Left renal pelvis (tissue), 4 donors: ENCODE results near the gene KIAA1549. TPM values are rescaled to one million over a fixed set of nuclear protein-coding genes. Genes with fewer than 3 reads are reported as not detected.
"Not testable (repeated sequence)": the region's sequence is repeated elsewhere in the genome, so short reads cannot be mapped to it uniquely, and the experiment has no call there.

Source experiments
- DNase-seq, 4 donors: peaks; one replicate each; pipeline ENCODE4 v3.0.0-alpha.2; 2013; ENCODE audit warnings: low read depth in 4 of 4, low spot score in 3 of 4
- polyA plus RNA-seq, 4 donors: library from polyadenylated mRNA; unstranded; fragments of 120-200 nt; gene quantifications; one replicate each; pipeline ENCODE4 v1.2.1, GENCODE V29; 2013; ENCODE audit not compliant: insufficient read length in 4 of 4

KIAA1549 gene
- polyA plus RNA-seq, 4 donors, result 12.4 to 14.4 (median 13.3) TPM

- no peak for DNase-seq
These were observed 36.0 kb downstream of the KIAA1549 start for GRCh38 chr7:138945154-138945553.

DNA sequence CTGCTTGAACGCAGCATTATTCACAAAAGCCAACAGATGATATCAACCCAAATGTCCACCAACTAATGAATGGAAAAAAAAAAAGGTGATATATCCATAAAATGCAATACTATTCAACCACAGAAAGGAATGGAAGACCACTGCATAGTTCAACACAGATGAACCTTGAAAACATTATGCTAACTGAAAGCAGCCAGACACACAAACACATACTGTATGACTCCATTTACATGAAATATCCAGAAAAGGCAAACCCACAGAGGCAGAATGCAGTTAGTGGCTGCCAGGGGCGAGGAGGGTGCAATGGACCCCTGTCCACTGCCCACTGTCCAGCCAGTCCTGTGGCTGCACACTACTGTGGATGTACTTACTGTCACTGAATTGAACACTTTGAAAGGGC is 36.6 kb downstream of the KIAA1549 start:
- DNase-seq, result no peak

GRCh38 chr7:138943061-138943460 is 38.1 kb downstream of the KIAA1549 start:
- DNase-seq, result no peak

DNA sequence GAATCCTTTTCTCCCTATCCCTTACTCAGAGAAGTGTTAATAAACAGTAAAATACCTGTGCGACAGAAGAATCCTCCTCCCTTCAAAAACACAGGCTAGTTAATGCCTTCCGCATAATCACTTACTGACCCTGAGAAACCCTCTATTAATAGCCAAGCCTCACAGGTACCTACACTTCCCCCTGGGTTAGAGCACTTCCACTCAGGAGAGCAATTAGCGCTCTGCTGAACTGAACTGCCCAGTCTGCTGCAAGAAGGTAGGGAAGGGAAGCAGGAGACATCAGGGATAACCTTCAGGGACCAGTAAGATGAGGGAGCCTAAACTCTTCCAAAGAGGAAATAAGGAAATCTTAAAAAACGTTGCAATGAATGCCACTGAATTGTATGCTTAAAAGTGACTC is 39.6 kb downstream of the KIAA1549 start:
- no peak for DNase-seq

- not testable (repeated sequence) for DNase-seq
These were observed 40.6 kb downstream of the KIAA1549 start for GRCh38 chr7:138940602-138941001.

DNA sequence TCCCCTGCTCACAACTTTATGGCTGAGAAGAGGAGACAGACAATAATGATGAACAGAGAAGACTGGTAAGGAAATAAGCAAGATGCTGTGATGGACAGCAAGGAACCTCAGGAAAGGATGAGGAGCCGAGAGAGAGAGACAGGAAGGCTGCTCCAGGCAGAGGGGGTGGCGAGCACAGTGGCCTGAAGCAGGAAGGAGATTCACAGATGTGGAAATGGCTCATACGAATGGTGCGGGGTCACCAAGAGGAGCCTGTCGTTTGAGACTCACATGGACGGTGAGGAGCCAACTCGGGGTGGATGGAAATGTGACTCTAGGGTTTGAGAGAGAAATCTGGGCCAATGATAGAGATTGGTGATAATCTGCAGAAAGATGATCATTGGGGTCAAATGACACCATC is 43.7 kb downstream of the KIAA1549 start:
- no peak for DNase-seq

- DNase-seq, result peak in 2 of 4 donors; percentile 18 to 28
These were observed 45.7 kb downstream of the KIAA1549 start for GRCh38 chr7:138935465-138936011.

DNA sequence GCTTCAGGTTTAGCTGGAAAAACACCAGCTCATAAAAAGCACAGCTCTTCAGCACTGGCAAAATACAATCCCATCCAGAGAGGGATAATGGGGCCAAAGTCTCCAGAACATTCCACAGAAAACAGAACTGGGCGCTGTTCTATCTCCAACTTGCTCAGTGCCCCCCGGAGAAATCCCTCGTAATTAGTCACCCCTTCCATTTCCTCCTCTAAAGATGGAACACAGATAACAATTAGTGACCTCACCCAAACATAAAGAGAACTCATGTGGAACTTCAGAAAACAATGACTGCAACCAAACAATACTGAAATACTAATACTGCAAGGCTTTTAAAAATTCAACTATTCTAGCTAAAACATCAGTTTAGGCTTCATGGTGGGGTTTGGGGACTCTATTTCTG is 46.3 kb downstream of the KIAA1549 start:
- no peak for DNase-seq

GRCh38 chr7:138934367-138934766 is 46.8 kb downstream of the KIAA1549 start:
- no peak for DNase-seq

GRCh38 chr7:138932870-138933269 is 48.3 kb downstream of the KIAA1549 start:
- no peak for DNase-seq

DNA sequence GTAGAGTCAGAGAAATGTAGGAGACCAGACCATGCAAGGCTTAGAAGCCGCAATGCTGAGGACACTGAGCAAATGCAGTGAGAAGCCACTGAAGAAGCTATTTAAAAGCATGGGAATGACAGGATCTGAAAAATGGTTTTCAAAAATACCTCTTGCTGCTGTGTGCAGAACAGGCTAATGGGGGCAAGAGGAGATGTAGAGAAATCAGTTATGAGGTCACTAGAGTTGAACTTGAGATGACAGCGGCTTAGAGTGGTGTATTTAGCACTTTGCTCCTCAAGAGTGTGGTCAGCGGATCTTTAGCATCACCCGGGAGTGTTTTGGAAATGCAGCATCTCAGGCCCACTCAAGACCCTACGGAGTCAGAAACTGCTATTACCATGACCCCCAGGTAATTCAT is 48.8 kb downstream of the KIAA1549 start:
- DNase-seq, result no peak

DNA sequence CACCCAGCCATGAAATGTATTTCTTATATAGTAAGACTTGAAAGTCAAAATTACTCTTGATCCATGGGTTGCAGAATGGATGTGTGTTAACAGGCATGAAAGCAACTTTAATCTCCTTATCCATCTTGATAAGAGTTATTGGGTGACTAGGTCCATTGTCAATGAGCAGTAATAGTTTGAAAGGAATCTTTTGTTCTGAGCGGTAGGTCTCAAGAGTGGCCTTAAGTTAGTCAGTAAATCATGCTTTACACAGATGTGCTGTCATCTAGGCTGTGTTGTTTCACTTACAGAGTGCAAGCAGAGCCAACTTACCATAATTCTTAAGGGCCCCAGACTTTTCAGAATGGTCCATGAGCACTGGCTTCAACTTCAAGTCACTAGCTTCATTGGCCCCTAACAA is 51.2 kb downstream of the KIAA1549 start:
- DNase-seq, result no peak

GRCh38 chr7:138926241-138926612 is 55.0 kb downstream of the KIAA1549 start:
- no peak for DNase-seq

GRCh38 chr7:138924501-138925225 is 56.5 kb downstream of the KIAA1549 start:
- DNase-seq, result no peak

DNA sequence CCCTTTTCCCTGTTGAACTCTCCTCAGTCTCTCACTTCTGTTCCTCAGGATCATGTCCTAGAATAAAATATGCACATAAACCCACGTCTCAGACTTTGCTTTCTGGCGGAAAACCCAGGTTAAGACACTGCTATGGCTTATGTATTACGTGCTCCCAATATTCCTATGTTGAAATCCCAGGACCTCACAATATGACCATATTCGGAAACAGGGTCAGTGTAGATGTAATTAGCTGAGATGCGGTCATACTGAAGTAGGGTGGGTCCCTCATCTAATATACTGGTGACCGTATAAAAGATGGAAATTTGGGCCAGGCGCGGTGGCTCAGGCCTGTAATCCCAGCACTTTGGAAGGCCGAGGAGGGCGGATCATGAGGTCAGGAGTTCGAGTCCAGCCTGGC is 59.9 kb downstream of the KIAA1549 start:
- DNase-seq, result no peak

GRCh38 chr7:138919911-138920310 is 61.3 kb downstream of the KIAA1549 start:
- DNase-seq, result no peak

GRCh38 chr7:138919216-138919615 is 62.0 kb downstream of the KIAA1549 start:
- no peak for DNase-seq

DNA sequence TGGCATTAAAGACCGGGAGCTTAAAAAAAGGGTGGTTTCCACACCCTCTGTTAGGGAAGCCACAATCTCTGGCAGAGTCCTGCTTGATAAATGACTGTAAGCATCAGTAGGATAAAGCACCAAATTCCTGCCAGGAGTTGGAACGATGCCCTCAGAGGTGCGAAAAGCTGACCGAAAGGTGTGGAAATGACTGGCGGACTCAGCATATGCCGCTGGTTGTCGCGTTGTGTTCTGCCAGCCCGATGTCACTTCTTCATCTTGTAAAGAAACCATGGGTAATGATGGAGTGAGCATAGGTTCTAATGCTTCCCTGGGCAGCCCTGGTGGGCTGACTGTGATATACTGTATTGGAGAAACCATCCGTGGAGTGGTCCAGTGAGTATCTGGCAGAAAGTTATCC is 62.4 kb downstream of the KIAA1549 start:
- DNase-seq, result no peak

DNA sequence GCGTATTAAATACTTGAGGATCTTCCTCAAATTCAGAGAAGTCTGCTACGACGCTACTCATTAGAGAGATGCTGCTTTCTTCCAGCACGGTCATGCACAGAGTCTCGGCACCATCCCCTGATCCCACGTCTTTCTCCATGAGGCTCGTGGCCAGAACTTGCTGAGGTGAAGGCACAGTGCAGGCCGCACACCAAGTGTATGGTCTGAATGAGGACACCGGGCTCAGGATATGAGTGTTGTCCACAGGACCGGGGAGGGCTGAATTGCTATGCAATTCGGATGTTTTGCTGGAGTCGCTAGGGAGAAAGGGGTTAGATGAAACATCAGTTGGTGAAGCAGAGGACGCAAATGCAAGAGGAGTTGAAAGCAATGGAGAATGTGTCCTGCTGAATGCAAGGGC is 63.0 kb downstream of the KIAA1549 start:
- no peak for DNase-seq

DNA sequence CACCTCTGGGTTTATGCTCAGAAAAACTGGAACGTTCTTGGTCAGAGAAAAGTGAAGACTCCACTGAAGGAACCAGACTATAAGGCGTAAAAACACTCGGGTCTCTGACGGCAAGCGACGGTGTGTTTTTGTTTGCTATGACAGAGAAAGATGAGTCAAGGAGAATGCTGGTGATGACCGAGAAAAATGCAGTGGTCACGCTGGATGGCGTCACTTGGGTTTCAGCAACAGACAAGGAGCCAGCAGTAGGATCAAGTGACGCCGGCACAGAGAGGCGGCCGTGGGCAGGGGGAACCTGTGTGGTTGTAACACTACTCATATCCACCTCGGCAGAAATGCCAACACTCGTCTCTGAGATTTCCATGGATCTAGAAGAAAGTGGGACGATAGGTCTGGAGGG is 63.4 kb downstream of the KIAA1549 start:
- DNase-seq, result no peak

DNA sequence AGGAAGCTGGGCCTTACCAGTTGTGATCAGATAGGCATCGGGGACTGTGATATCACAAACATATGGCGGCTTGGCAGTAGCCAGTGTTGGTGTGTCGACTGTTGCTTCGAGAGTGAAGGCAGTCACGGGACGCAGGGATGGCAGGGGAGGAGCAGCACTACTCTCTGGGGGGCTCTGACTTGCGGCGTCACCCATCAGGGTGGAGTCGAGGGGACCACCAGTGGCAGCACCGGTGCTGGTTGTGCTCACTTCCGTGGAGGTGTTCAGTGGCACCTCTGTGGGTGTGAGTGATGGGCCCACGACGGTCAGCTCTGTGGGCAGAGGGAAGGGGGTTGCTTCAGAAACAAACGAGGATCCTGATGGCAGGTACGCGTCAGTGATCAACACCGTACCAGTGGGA is 64.5 kb downstream of the KIAA1549 start:
- no peak for DNase-seq

DNA sequence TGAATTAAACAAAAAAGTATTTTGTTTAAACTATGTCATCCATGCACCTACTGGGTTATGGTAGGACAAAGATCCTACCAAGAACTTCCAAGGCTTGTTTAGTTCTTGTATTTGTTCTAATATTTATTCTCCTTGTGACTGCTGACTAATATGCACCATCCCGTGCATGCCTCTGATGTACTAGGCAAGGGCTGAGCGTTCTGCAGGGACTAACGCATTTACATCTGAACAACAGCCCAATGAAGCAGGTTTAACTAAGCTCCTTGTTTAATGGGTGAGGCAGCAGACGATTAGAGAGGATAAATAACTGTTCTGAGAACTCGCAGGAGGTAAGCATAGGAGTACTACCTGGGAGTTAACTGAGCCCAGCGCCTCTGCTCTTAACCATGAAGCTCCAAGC is 64.9 kb downstream of the KIAA1549 start:
- no peak for DNase-seq

DNA sequence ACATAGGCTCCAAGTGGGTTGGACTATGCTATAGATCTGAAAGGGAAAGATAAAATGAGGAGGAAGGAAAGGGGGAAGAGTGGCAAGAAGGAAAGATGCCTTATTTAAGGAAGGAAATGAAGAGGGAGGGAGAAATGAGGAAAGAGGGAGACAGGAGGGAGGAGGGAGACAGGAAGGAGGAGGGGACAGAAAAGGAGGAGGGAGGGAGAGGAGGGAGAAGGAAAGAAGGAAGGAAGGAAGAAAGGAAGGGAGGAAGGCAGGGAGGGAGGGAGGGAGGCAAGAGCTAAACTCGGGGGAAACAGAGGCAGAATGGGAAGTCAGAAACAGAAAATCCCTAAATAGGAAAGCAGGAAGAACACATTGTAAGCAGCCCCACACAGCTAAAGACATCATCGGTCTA is 67.4 kb downstream of the KIAA1549 start:
- no peak for DNase-seq
